H1 (cell line): Measurements from ENCODE around the gene KCNJ5. TPM values are rescaled to one million over a fixed set of nuclear protein-coding genes. Genes with fewer than 3 reads are reported as not detected.

Source experiments
- CTCF ChIA-PET: fragments of 300-600 bp; sonication (Branson Sonifier 250); formaldehyde crosslinking; loops from one replicate; lab custom pipeline; 2021; ENCODE audit not compliant: partially characterized antibody; lab: Charles Lee
- POLR2A ChIA-PET: fragments of 300-600 bp; sonication (Branson Sonifier 250); formaldehyde crosslinking; loops from one replicate; lab custom pipeline; 2021; ENCODE audit warnings: inconsistent platforms; ENCODE audit not compliant: partially characterized antibody; lab: Charles Lee
- DNase-seq, 2 experiments: peaks; one replicate each; pipeline versions ENCODE4 v3.0.0 to v3.0.0-alpha.2; 2010 to 2022; ENCODE audit warnings: low spot score in 2 of 2, low read depth in 1 of 2, mixed read lengths in 1 of 2
- FAIRE-seq: peaks from 2 replicates; lab custom pipeline; 2011; peaks lifted over from hg19 to GRCh38; lab: Jason Lieb, UNC
- H2AFZ ChIP-seq: 2 replicates; pipeline ENCODE4 v1.8.1; 2012; ENCODE audit warnings: low read length, inconsistent platforms
- H2AK5ac ChIP-seq: 2 replicates; pipeline ENCODE4 v1.6.1; 2013; ENCODE audit warnings: low read depth, low read length
- H2BK120ac ChIP-seq: replicated peaks from 2 replicates; pipeline ENCODE3; 2013; ENCODE audit warnings: low read depth, low read length, inconsistent platforms
- H2BK12ac ChIP-seq: 2 replicates; pipeline ENCODE4 v1.6.1; 2013; ENCODE audit warnings: low read depth, low read length
- H2BK15ac ChIP-seq: 2 replicates; pipeline ENCODE4 v1.6.1; 2013; ENCODE audit warnings: low read length
- H2BK20ac ChIP-seq: 2 replicates; pipeline ENCODE4 v1.6.1; 2013; ENCODE audit warnings: low read length
- H2BK5ac ChIP-seq: 2 replicates; pipeline ENCODE4 v1.6.1; 2013; ENCODE audit warnings: low read depth, low read length
- H3K14ac ChIP-seq: 2 replicates; pipeline ENCODE4 v1.6.1; 2013; ENCODE audit warnings: inconsistent platforms; ENCODE audit not compliant: insufficient read length
- H3K18ac ChIP-seq: 2 replicates; pipeline ENCODE4 v1.6.1; 2013; ENCODE audit warnings: low read length; ENCODE audit errors: extremely low read depth
- H3K23ac ChIP-seq: 2 replicates; pipeline ENCODE4 v1.6.1; 2013; ENCODE audit warnings: inconsistent platforms; ENCODE audit not compliant: insufficient read length
- H3K23me2 ChIP-seq: 2 replicates; pipeline ENCODE4 v1.6.1; 2013; ENCODE audit warnings: low read depth, low read length
- H3K27ac ChIP-seq: 2 replicates; pipeline ENCODE4 v1.6.1; 2011; ENCODE audit warnings: low read depth, low read length, inconsistent platforms
- H3K27me3 ChIP-seq, 4 experiments: replicated peaks in 1 of 4; 1 replicate in 1 of 4; 2 replicates in 3 of 4; pipeline versions ENCODE4 v1.6.1 to v1.8.1; 2011 to 2013; ENCODE audit warnings: low read length in 3 of 4, mild to moderate bottlenecking in 3 of 4, inconsistent platforms in 2 of 4, mixed read lengths in 2 of 4, moderate library complexity in 1 of 4; ENCODE audit not compliant: control insufficient read depth in 3 of 4, insufficient read depth in 3 of 4; ENCODE audit errors: extremely low read depth in 1 of 4
- H3K36me3 ChIP-seq, 4 experiments: 2 replicates each; pipeline versions ENCODE4 v1.6.1 to v1.8.1; 2011 to 2013; ENCODE audit warnings: mild to moderate bottlenecking in 4 of 4, low read length in 3 of 4, moderate library complexity in 2 of 4, control low read depth in 1 of 4, inconsistent platforms in 1 of 4; ENCODE audit not compliant: insufficient read depth in 4 of 4, control insufficient read depth in 2 of 4
- H3K4ac ChIP-seq: replicated peaks from 2 replicates; pipeline ENCODE3; 2013; ENCODE audit warnings: low read length, low read depth, mixed read lengths, inconsistent platforms; ENCODE audit not compliant: insufficient read length
- H3K4me1 ChIP-seq, 4 experiments: replicated peaks in 1 of 4; 1 replicate in 1 of 4; 2 replicates in 3 of 4; pipeline versions ENCODE4 v1.6.1 to v1.8.1; 2011 to 2013; ENCODE audit warnings: low read length in 3 of 4, inconsistent platforms in 2 of 4, mixed read lengths in 1 of 4; ENCODE audit not compliant: insufficient read depth in 4 of 4, control insufficient read depth in 3 of 4
- H3K4me2 ChIP-seq, 2 experiments: 2 replicates each; pipeline versions ENCODE4 v1.6.1 to v1.8.1; 2011 to 2013; ENCODE audit warnings: low read depth in 2 of 2, low read length in 2 of 2, control low read depth in 1 of 2, inconsistent platforms in 1 of 2, mild to moderate bottlenecking in 1 of 2; ENCODE audit not compliant: insufficient read depth in 1 of 2
- H3K4me3 ChIP-seq, 4 experiments: fragments of 200-600, 300-600 bp in 1 of 4; sonication (generic), shearing (Covaris generic), sonication (Bioruptor Twin) in 1 of 4; 2 replicates each; pipeline versions ENCODE4 v1.5.1 to v1.8.1; 2011 to 2016; ENCODE audit warnings: low read length in 4 of 4, low read depth in 3 of 4, control low read depth in 2 of 4, inconsistent platforms in 2 of 4, mild to moderate bottlenecking in 2 of 4, mixed read lengths in 1 of 4, moderate library complexity in 1 of 4; ENCODE audit not compliant: insufficient read depth in 2 of 4; ENCODE audit errors: extremely low read depth in 1 of 4
- H3K56ac ChIP-seq: replicated peaks from 2 replicates; pipeline ENCODE3; 2013; ENCODE audit warnings: low read depth, mild to moderate bottlenecking, mixed read lengths, low read length, inconsistent platforms; ENCODE audit not compliant: insufficient read length
- H3K79me1 ChIP-seq: 2 replicates; pipeline ENCODE4 v1.6.1; 2013; ENCODE audit warnings: low read depth, low read length, control low read depth
- H3K79me2 ChIP-seq, 2 experiments: 2 replicates each; pipeline versions ENCODE4 v1.6.1 to v1.8.1; 2012 to 2013; ENCODE audit warnings: low read length in 2 of 2, mild to moderate bottlenecking in 2 of 2, inconsistent platforms in 1 of 2; ENCODE audit not compliant: insufficient read depth in 2 of 2, control insufficient read depth in 1 of 2
- H3K9ac ChIP-seq, 4 experiments: replicated peaks in 1 of 4; 1 replicate in 1 of 4; 2 replicates in 3 of 4; pipeline versions ENCODE4 v1.6.1 to v1.8.1; 2011 to 2013; ENCODE audit warnings: low read depth in 3 of 4, low read length in 3 of 4, control low read depth in 2 of 4, mild to moderate bottlenecking in 2 of 4, moderate library complexity in 2 of 4, inconsistent platforms in 1 of 4; ENCODE audit errors: extremely low read depth in 1 of 4
- H3K9me3 ChIP-seq, 2 experiments: 2 replicates each; pipeline versions ENCODE4 v1.6.1 to v1.8.1; 2012 to 2013; ENCODE audit warnings: mild to moderate bottlenecking in 2 of 2, moderate library complexity in 2 of 2, control low read depth in 1 of 2, inconsistent platforms in 1 of 2, low read depth in 1 of 2, low read length in 1 of 2, mixed read lengths in 1 of 2; ENCODE audit not compliant: insufficient read depth in 2 of 2
- H4K20me1 ChIP-seq, 2 experiments: replicated peaks in 1 of 2; 2 replicates each; pipeline versions ENCODE3 to v1.8.1; 2011 to 2013; ENCODE audit warnings: inconsistent platforms in 2 of 2, low read length in 2 of 2, mild to moderate bottlenecking in 1 of 2; ENCODE audit not compliant: insufficient read depth in 2 of 2, control insufficient read depth in 1 of 2
- H4K5ac ChIP-seq: 2 replicates; pipeline ENCODE4 v1.6.1; 2013; ENCODE audit warnings: low read length, low read depth, mixed read lengths, inconsistent platforms; ENCODE audit not compliant: insufficient read length
- H4K8ac ChIP-seq: 2 replicates; pipeline ENCODE4 v1.8.0; 2013; ENCODE audit warnings: mild to moderate bottlenecking, moderate library complexity, low read length, inconsistent platforms; ENCODE audit not compliant: insufficient read depth; ENCODE audit errors: extremely low read depth
- H4K91ac ChIP-seq: replicated peaks from 2 replicates; pipeline ENCODE3; 2013; ENCODE audit warnings: low read length, mixed read lengths, inconsistent platforms; ENCODE audit not compliant: insufficient read length
- CBX5 ChIP-seq: fragments of 300-800, 300-1000 bp; sonication (generic); IDR thresholded peaks from 2 replicates; pipeline ENCODE4 v1.7.1; 2016; ENCODE audit warnings: antibody characterized with exemption, low read length, low read depth
- EP300 ChIP-seq, 2 experiments: IDR thresholded peaks; 1 replicate in 1 of 2; 2 replicates in 1 of 2; pipeline ENCODE4 v1.6.1; 2011 to 2012; ENCODE audit warnings: low read depth in 2 of 2, low read length in 2 of 2, mild to moderate bottlenecking in 2 of 2, borderline replicate concordance in 1 of 2, inconsistent platforms in 1 of 2, moderate library complexity in 1 of 2
- JUND ChIP-seq: IDR thresholded peaks from 2 replicates; pipeline ENCODE4 v1.6.1; 2011; ENCODE audit warnings: mild to moderate bottlenecking, improper control_type of control experiment, low read length
- KDM5A ChIP-seq: fragments of 200-600 bp; IDR thresholded peaks from 2 replicates; pipeline ENCODE4 v1.7.1; 2012; ENCODE audit warnings: mild to moderate bottlenecking, low read length, inconsistent platforms, mixed read lengths
- POLR2AphosphoS5 ChIP-seq: IDR thresholded peaks from 2 replicates; pipeline ENCODE4 v1.6.1; 2011; ENCODE audit warnings: low read depth, low read length
- SUZ12 ChIP-seq: fragments of 200-600 bp; sonication (generic); IDR thresholded peaks from 2 replicates; pipeline ENCODE4 v1.6.1; 2012; ENCODE audit warnings: mild to moderate bottlenecking, inconsistent platforms, low read length, moderate library complexity, mixed read lengths
- YY1 ChIP-seq: IDR thresholded peaks from 2 replicates; pipeline ENCODE4 v1.6.1; 2011; ENCODE audit warnings: low read depth, mild to moderate bottlenecking, low read length
- WGBS, 2 experiments: shearing (Covaris generic) in 1 of 2; methylation state at CpG; one replicate each; pipeline versions ENCODE4 v1.1.6 to v1.1.7; 2013 to 2015; ENCODE audit warnings: low lambda C conversion rate in 2 of 2, mixed read lengths in 2 of 2, inconsistent platforms in 1 of 2, low coverage in 1 of 2, missing lambda C conversion rate in 1 of 2; ENCODE audit not compliant: insufficient replicate concordance in 2 of 2, insufficient coverage in 1 of 2, insufficient read length in 1 of 2; ENCODE audit errors: extremely low coverage in 1 of 2, missing lambda C conversion rate in 1 of 2; 5-methylcytosine and 5-hydroxymethylcytosine counted together
- polyA plus RNA-seq, 7 experiments: library from polyadenylated mRNA; depleted of rRNA in 3 of 7; stranded (reverse) in 5 of 7; unstranded in 2 of 7; fragments of >200 nt in 5 of 7; fragments of 200-250 nt in 2 of 7; gene quantifications; 1 replicate in 5 of 7; 2 replicates in 1 of 7; 4 replicates in 1 of 7; pipeline versions ENCODE4 v1.2.1 to v1.2.3, GENCODE V29; 2011 to 2013; ENCODE audit warnings: missing spikeins in 2 of 7, mixed read lengths in 2 of 7
- total RNA-seq: library from RNA; stranded (reverse); fragmentation: NEBNext Ultra II Directional; extraction: Animal tissue kit (Norgen Biotek cat#: 25700); gene quantifications from 2 replicates; pipeline ENCODE4 v1.2.1, GENCODE V29; 2021

The KCNJ5 gene
- total and polyA plus RNA-seq, 2 of the 8 experiments (the other 6 are each of a cell fraction or from before 2014, with no cell fraction given): 0.05 TPM; not detected in 1

DNA sequence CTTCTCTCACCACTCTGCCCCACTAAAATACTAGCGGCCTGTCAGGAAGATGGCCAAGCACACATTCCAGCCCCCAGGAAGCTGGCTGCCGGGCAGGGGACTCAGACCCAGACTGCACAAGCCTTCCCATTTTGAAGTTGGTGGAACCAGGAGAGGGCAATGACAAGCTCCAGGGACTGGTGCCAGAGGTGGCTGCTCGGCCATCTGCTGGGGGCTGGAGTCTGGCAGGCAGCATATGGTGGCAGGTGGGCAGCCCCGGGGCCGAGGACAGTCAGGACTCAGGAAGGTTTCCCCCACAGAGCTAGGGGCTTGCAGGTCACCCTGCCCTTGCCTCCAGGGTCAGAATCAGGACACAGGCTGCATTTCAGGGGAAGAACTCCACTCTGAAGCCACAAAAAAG lies 22.6 kb downstream of the KCNJ5 start:
- Histone ChIP-seq H3K9ac (no peak overlapping the region), H3K4me2 (no peak overlapping the region), H3K27me3 (peaks cover 0 to 3% (median under 1%) of the 10 kb centered on the region in 4 experiments; a peak in 4 of 7 replicates), H3K27ac (no peak overlapping the region), H2AFZ (no peak overlapping the region), H3K4me1 (no peaks in the 10 kb centered on the region; a peak in 1 of 7 replicates), H3K23me2 (peaks cover 8% of the 10 kb centered on the region; the same call in 1 of the 2 replicates), H3K14ac (no peak overlapping the region), H2BK12ac (no peak overlapping the region), H2BK5ac (no peak overlapping the region), H4K5ac (no peak overlapping the region), H2BK20ac (no peak overlapping the region), H2BK120ac (no peak overlapping the region), H4K91ac (no peak overlapping the region), H3K4ac (no peak overlapping the region), H2BK15ac (no peak overlapping the region), H3K18ac (no peak overlapping the region), H3K79me2 (no peaks in the 10 kb centered on the region), H3K9me3 (0 out of 4 replicates have a peak, but pooled peaks cover 0 to 4% of the 10 kb centered on the region in 2 experiments), H3K56ac (no peak overlapping the region), H3K4me3 (no peak overlapping the region), H2AK5ac (no peak overlapping the region), H4K20me1 (no peaks in the 10 kb centered on the region), H3K79me1 (no peaks in the 10 kb centered on the region), H3K36me3 (no peaks in the 10 kb centered on the region), H3K23ac (no peak overlapping the region), H4K8ac (no peak overlapping the region)
- ChIA-PET CTCF (interaction anchor here (0.8 to 14.9 kb wide), 8 partner anchors 8 to 43 kb away, joined by 3 to 332 read pairs (median 4); partner anchors contain the start of gene KCNJ5), POLR2A (no interaction called here)
- DNase-seq (no peak), FAIRE-seq (no peak)
- WGBS, 2 experiments: 88% methylated on average over 5 of the region's 5 CpGs; no CpG with 5 or more reads in 1 of the 2 experiments
- TF ChIP-seq CBX5 (no peak), EP300 (IDR thresholded peaks at IDR 0.05; ENCODE audit: borderline replicate concordance in 1 of 2, low read depth in 2 of 2, low read length in 2 of 2) (no peak), KDM5A (no peak), YY1 (no peak), POLR2AphosphoS5 (no peak), SUZ12 (no peak), JUND (no peak)
